ENCODE results near the gene GINS3.

Gene GINS3

GRCh38 chr16:58392215-58393137 lies at the start of gene GINS3:
GINS3 (plus strand) TSS chr16:58392471; CDS start chr16:58392602, 131 bp downstream.
- Histone ChIP-seq H4K20me1 (ENCODE audit: insufficient read depth, low read length, poor library complexity, severe bottlenecking) (no peaks in the 10 kb centered on the region), H3K4me2 (ENCODE audit: low read depth, low read length, poor library complexity, severe bottlenecking) (peak within 1 kb of the TSS; percentile 78), H3K79me2 (ENCODE audit: insufficient read depth, low read length) (peaks cover 24% of the 10 kb centered on the region), H3K9me3 (ENCODE audit: insufficient read depth, low read depth, low read length) (no peaks in the 10 kb centered on the region), H3K4me3 (ENCODE audit: low read length, poor library complexity, severe bottlenecking) (peak within 1 kb of the TSS; percentile 95), H2AFZ (ENCODE audit: low read length) (peak within 1 kb of the TSS; percentile 96), H3F3A (ENCODE audit: low read depth) (no peaks in the 10 kb centered on the region), H3K9me2 (replicated peaks; ENCODE audit: low read depth, low read length) (no peaks in the 10 kb centered on the region), H3K27me3 (ENCODE audit: insufficient read depth, low read length, poor library complexity, severe bottlenecking) (peaks cover 27% of the 10 kb centered on the region), H3K36me3 (ENCODE audit: insufficient read depth, low read length) (no peaks in the 10 kb centered on the region), H3K9ac (ENCODE audit: low read depth, low read length, poor library complexity, severe bottlenecking) (peak within 1 kb of the TSS; percentile 87), H3K4me1 (ENCODE audit: insufficient read depth, low read length, poor library complexity, severe bottlenecking) (peaks cover 16% of the 10 kb centered on the region)
- TF ChIP-seq CTCF (conservative IDR thresholded peaks at IDR 0.05; ENCODE audit: low read length) (no peak), EZH2phosphoT487 (IDR thresholded peaks at IDR 0.05; ENCODE audit: borderline replicate concordance) (no peak)

- Histone ChIP-seq H3F3A (ENCODE audit: low read depth) (no peaks in the 10 kb centered on the region), H3K9ac (ENCODE audit: low read depth, low read length, poor library complexity, severe bottlenecking) (no peak overlapping the region), H2AFZ (ENCODE audit: low read length) (no peak overlapping the region), H3K4me3 (ENCODE audit: low read length, poor library complexity, severe bottlenecking) (no peak overlapping the region), H3K4me2 (ENCODE audit: low read depth, low read length, poor library complexity, severe bottlenecking) (no peak overlapping the region), H3K9me2 (replicated peaks; ENCODE audit: low read depth, low read length) (no peaks in the 10 kb centered on the region), H3K36me3 (ENCODE audit: insufficient read depth, low read length) (no peaks in the 10 kb centered on the region), H3K9me3 (ENCODE audit: insufficient read depth, low read depth, low read length) (no peaks in the 10 kb centered on the region), H3K79me2 (ENCODE audit: insufficient read depth, low read length) (no peaks in the 10 kb centered on the region), H3K27me3 (ENCODE audit: insufficient read depth, low read length, poor library complexity, severe bottlenecking) (no peaks in the 10 kb centered on the region), H4K20me1 (ENCODE audit: insufficient read depth, low read length, poor library complexity, severe bottlenecking) (no peaks in the 10 kb centered on the region), H3K4me1 (ENCODE audit: insufficient read depth, low read length, poor library complexity, severe bottlenecking) (peaks cover 8% of the 10 kb centered on the region)
- TF ChIP-seq CTCF (conservative IDR thresholded peaks at IDR 0.05; ENCODE audit: low read length), result no peak
- TF ChIP-seq EZH2phosphoT487 (IDR thresholded peaks at IDR 0.05; ENCODE audit: borderline replicate concordance), result no peak
Observed at GRCh38 chr16:58343562-58343961, 48.7 kb upstream of the GINS3 start.

- no peaks in the 10 kb centered on the region for H4K20me1 ChIP-seq (ENCODE audit: insufficient read depth, low read length, poor library complexity, severe bottlenecking)
- H3K36me3 ChIP-seq (ENCODE audit: insufficient read depth, low read length), result no peaks in the 10 kb centered on the region
- no peak overlapping the region for H3K4me2 ChIP-seq (ENCODE audit: low read depth, low read length, poor library complexity, severe bottlenecking)
- no peak for TF ChIP-seq EZH2phosphoT487 (IDR thresholded peaks at IDR 0.05; ENCODE audit: borderline replicate concordance)
- TF ChIP-seq CTCF (conservative IDR thresholded peaks at IDR 0.05; ENCODE audit: low read length), result peak; percentile 70
- no peak overlapping the region for H3K9ac ChIP-seq (ENCODE audit: low read depth, low read length, poor library complexity, severe bottlenecking)
- no peaks in the 10 kb centered on the region for H3K79me2 ChIP-seq (ENCODE audit: insufficient read depth, low read length)
- no peaks in the 10 kb centered on the region for H3K9me2 ChIP-seq (replicated peaks; ENCODE audit: low read depth, low read length)
- H2AFZ ChIP-seq (ENCODE audit: low read length), result no peak overlapping the region
- no peak overlapping the region for H3K4me3 ChIP-seq (ENCODE audit: low read length, poor library complexity, severe bottlenecking)
- peaks cover 8% of the 10 kb centered on the region for H3K27me3 ChIP-seq (ENCODE audit: insufficient read depth, low read length, poor library complexity, severe bottlenecking)
- no peaks in the 10 kb centered on the region for H3F3A ChIP-seq (ENCODE audit: low read depth)
- H3K9me3 ChIP-seq (ENCODE audit: insufficient read depth, low read depth, low read length), result no peaks in the 10 kb centered on the region
- H3K4me1 ChIP-seq (ENCODE audit: insufficient read depth, low read length, poor library complexity, severe bottlenecking), result peaks cover 8% of the 10 kb centered on the region
Observed at GRCh38 chr16:58345574-58346354, 46.5 kb upstream of the GINS3 start.

Measured in Loucy (cell line).